ENCODE data around the gene IMPG1. TPM values are rescaled to one million over a fixed set of nuclear protein-coding genes. Genes with fewer than 3 reads are reported as not detected.

Gene IMPG1
- total and polyA plus RNA-seq, 10 donors, result 0.02 to 0.10 TPM; not detected in 8

DNA sequence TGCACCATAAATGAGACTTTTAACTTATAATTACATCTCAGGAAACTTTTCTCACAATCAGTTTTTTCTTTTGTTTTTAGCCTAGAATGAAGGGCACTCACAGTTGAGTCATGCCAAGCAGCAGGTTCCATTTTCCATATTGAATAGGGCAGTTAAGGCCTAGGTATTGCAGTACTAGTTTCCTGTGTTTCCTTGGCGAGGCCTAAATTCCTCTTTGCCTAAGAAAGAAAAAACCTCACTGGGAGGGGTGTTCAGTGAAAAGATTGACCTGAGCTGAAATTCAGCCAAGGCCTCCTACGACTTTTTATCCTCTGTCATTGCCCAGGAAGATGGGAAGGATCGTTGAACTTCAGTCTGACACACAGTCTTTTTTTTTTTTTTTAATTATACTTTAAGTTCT, 85.5 kb downstream of the IMPG1 start:
- Histone ChIP-seq H3K27ac (no peak overlapping the region), H3K4me3 (no peak overlapping the region), H3K36me3 (no peaks in the 10 kb centered on the region), H3K27me3 (replicated peaks in 1 of 7) (no peaks in the 10 kb centered on the region), H3K9me3 (peaks cover 0 to 5% (median 0%) of the 10 kb centered on the region in 8 donors), H3K4me1 (no peaks in the 10 kb centered on the region)
- WGBS, 5 donors, result 69 to 86% (median 78%) methylated on average over 3 of the region's 3 CpGs
- no peak for TF ChIP-seq POLR2A (IDR thresholded peaks at IDR 0.05)
- TF ChIP-seq POLR2AphosphoS5 (IDR thresholded peaks at IDR 0.05), result no peak
- no peak for TF ChIP-seq CTCF (IDR thresholded peaks at IDR 0.05 in 8 of 11, conservative IDR thresholded peaks at IDR 0.05 in 3 of 11)
- intact Hi-C loops (cut with DNase I; ENCODE audit: low total_unique reads), result no loop called here
- DNase-seq, result no peak

- DNase-seq, result no peak
- intact Hi-C loops (cut with DNase I; ENCODE audit: low total_unique reads), result no loop called here
- H3K36me3 ChIP-seq, result no peaks in the 10 kb centered on the region
- H3K4me3 ChIP-seq, result no peak overlapping the region
- H3K27ac ChIP-seq, result no peak overlapping the region
- H3K4me1 ChIP-seq, result no peaks in the 10 kb centered on the region
- H3K27me3 ChIP-seq (replicated peaks in 1 of 7), result no peaks in the 10 kb centered on the region
- 91 to 96% (median 93%) methylated on average over 4 of the region's 4 CpGs for WGBS, 5 donors
- H3K9me3 ChIP-seq, result no peaks in the 10 kb centered on the region
- no peak for TF ChIP-seq POLR2A (IDR thresholded peaks at IDR 0.05)
- TF ChIP-seq POLR2AphosphoS5 (IDR thresholded peaks at IDR 0.05), result no peak
- no peak for TF ChIP-seq CTCF (IDR thresholded peaks at IDR 0.05 in 8 of 11, conservative IDR thresholded peaks at IDR 0.05 in 3 of 11)
Observed at GRCh38 chr6:75975904-75976303, 96.6 kb downstream of the IMPG1 start.

DNA sequence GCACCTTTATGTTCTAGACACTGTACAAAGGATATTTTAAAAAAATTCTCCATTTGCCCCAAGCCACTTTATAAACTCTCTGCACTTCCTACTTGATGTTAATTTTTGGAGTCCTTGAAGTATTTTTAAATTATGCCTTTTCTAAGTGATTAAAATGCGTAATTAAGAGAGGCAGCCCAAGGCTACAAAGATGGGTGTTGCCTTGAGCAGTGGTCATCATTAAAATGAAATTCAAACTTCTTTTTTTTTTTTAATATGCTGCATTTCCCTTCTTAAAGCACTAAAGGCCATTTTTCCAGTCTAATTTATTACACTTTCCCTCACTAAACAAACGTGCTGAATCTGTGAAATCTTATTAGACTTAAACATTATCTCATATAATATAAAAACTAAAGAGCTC, 102.4 kb downstream of the IMPG1 start:
- WGBS, 5 donors, result 46 to 71% (median 53%) methylated on average over 2 of the region's 2 CpGs
- no peak for DNase-seq
- no peak overlapping the region for H3K4me3 ChIP-seq
- H3K27ac ChIP-seq, result no peak overlapping the region
- intact Hi-C loops (cut with DNase I; ENCODE audit: low total_unique reads), result no loop called here
- no peaks in the 10 kb centered on the region for H3K4me1 ChIP-seq
- TF ChIP-seq POLR2AphosphoS5 (IDR thresholded peaks at IDR 0.05) (no peak), POLR2A (IDR thresholded peaks at IDR 0.05) (no peak), CTCF (IDR thresholded peaks at IDR 0.05 in 8 of 11, conservative IDR thresholded peaks at IDR 0.05 in 3 of 11) (no peak)
- no peaks in the 10 kb centered on the region for H3K9me3 ChIP-seq
- H3K36me3 ChIP-seq, result no peaks in the 10 kb centered on the region
- no peaks in the 10 kb centered on the region for H3K27me3 ChIP-seq (replicated peaks in 1 of 7)

DNA sequence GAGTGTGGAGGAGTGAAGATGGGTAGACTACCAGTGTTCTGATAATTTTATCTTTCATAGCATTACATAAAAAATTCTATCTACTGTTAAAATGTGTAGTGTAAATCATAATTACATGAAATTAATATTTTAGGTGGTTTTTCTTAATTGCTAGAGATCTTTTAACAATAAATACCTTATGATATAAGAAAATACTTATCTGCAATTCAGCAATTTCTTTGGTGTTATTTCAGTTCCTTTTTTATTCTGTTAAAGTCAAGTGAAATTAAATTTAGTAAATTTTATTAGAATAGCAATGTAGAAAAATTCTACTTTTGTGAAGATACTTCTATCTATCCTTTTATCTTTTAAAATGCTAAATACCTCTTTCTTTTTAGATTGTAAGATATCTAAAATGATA, 104.3 kb downstream of the IMPG1 start:
- Histone ChIP-seq H3K4me1 (no peaks in the 10 kb centered on the region), H3K27ac (no peak overlapping the region), H3K36me3 (no peaks in the 10 kb centered on the region), H3K27me3 (replicated peaks in 1 of 7) (no peaks in the 10 kb centered on the region), H3K4me3 (no peak overlapping the region), H3K9me3 (no peaks in the 10 kb centered on the region)
- no peak for TF ChIP-seq CTCF (IDR thresholded peaks at IDR 0.05 in 8 of 11, conservative IDR thresholded peaks at IDR 0.05 in 3 of 11)
- no peak for TF ChIP-seq POLR2A (IDR thresholded peaks at IDR 0.05)
- TF ChIP-seq POLR2AphosphoS5 (IDR thresholded peaks at IDR 0.05), result no peak
- DNase-seq, result no peak
- intact Hi-C loops (cut with DNase I; ENCODE audit: low total_unique reads), result no loop called here
